ENCODE results near the gene OVOL2.
"Not testable (repeated sequence)": the region's sequence is repeated elsewhere in the genome, so short reads cannot be mapped to it uniquely, and the experiment has no call there.

- TF ChIP-seq YY1 (IDR thresholded peaks at IDR 0.05; ENCODE audit: insufficient read depth, insufficient read length); ZNF274 (IDR thresholded peaks at IDR 0.05; ENCODE audit: low read depth, low read length); SUZ12 (IDR thresholded peaks at IDR 0.05; ENCODE audit: extremely low read depth, insufficient read depth, insufficient read length): not testable (repeated sequence)
These were observed 23.1 kb upstream of the OVOL2 start for GRCh38 chr20:18080836-18081235.

Data from NT2/D1 (cell line).